GM12878 (cell line): ENCODE results near the gene RNF150. TPM values are rescaled to one million over a fixed set of nuclear protein-coding genes. Genes with fewer than 3 reads are reported as not detected.

Experiments used
- ATF7 ChIP-seq: fragments of 450-650 bp; IDR thresholded peaks from 2 replicates; pipeline ENCODE4 v1.6.1; 2016; ENCODE audit warnings: low read depth, mild to moderate bottlenecking
- EED ChIP-seq: sonication (generic); IDR thresholded peaks from 2 replicates; pipeline ENCODE4 v1.6.1; 2016; ENCODE audit warnings: antibody characterized with exemption, low read depth
- ESRRA ChIP-seq: IDR thresholded peaks from 2 replicates; pipeline ENCODE4 v1.6.1; 2012; ENCODE audit warnings: mild to moderate bottlenecking, low read length, improper control_type of control experiment
- EZH2 ChIP-seq: IDR thresholded peaks from 2 replicates; pipeline ENCODE4 v1.6.1; 2012; ENCODE audit warnings: low read depth, mild to moderate bottlenecking, control low read depth, inconsistent platforms, low read length, borderline replicate concordance; ENCODE audit not compliant: control insufficient read depth
- FOXK2 ChIP-seq: fragments of 450-650 bp; IDR thresholded peaks from 2 replicates; pipeline ENCODE4 v1.6.1; 2017; ENCODE audit warnings: mild to moderate bottlenecking, moderate library complexity
- GATAD2B ChIP-seq: fragments of 450-650 bp; conservative IDR thresholded peaks from 2 replicates; pipeline ENCODE4 v1.6.1; 2017; ENCODE audit warnings: low read depth, mild to moderate bottlenecking, moderate library complexity
- LARP7 ChIP-seq: fragments of 450-650 bp; IDR thresholded peaks from 2 replicates; pipeline ENCODE4 v1.6.1; 2017; ENCODE audit warnings: mild to moderate bottlenecking
- MEF2A ChIP-seq: IDR thresholded peaks from 2 replicates; pipeline ENCODE4 v1.6.1; 2011; ENCODE audit warnings: low read depth, mild to moderate bottlenecking, low read length, moderate library complexity; ENCODE audit not compliant: insufficient read depth
- MTA2 ChIP-seq: fragments of 450-650 bp; IDR thresholded peaks from 2 replicates; pipeline ENCODE4 v1.6.1; 2016; ENCODE audit warnings: low read depth, mild to moderate bottlenecking, moderate library complexity
- RFX5 ChIP-seq: IDR thresholded peaks from 2 replicates; pipeline ENCODE4 v1.6.1; 2011; ENCODE audit warnings: low read depth, low read length, improper control_type of control experiment
- RUNX3 ChIP-seq: IDR thresholded peaks from 2 replicates; pipeline ENCODE4 v1.6.1; 2012; ENCODE audit warnings: low read length, inconsistent platforms
- SREBF1 ChIP-seq: IDR thresholded peaks from 2 replicates; pipeline ENCODE4 v1.6.1; 2012; ENCODE audit warnings: mild to moderate bottlenecking, low read length
- TAF1 ChIP-seq: IDR thresholded peaks from 2 replicates; pipeline ENCODE4 v1.6.1; 2011; ENCODE audit warnings: mild to moderate bottlenecking, low read depth, low read length, borderline replicate concordance
- ZNF274 ChIP-seq: IDR thresholded peaks from one replicate; pipeline ENCODE4 v1.8.0; 2011; ENCODE audit not compliant: insufficient read length, insufficient read depth
- polyA plus RNA-seq, 11 experiments: library from polyadenylated mRNA; depleted of rRNA in 4 of 11; unstranded in 6 of 11; stranded (reverse) in 5 of 11; fragments of >200 nt; fragmentation: Nextera tagmentation in 4 of 11; fragmentation: Illumina TruSeq in 1 of 11; extraction: Ambion mirVana in 4 of 11; extraction: Trizol in 1 of 11; gene quantifications; 1 replicate in 1 of 11; 2 replicates in 10 of 11; pipeline versions ENCODE4 v1.2.1 to v1.2.3, GENCODE V29; 2011 to 2016; ENCODE audit warnings: inconsistent platforms in 2 of 11, missing spikeins in 2 of 11, low read depth in 1 of 11
- total RNA-seq, 4 experiments: library from RNA; depleted of rRNA in 3 of 4; stranded (reverse); fragments of >200 nt in 3 of 4; fragmentation: Illumina TruSeq in 1 of 4; extraction: Trizol in 1 of 4; gene quantifications; 2 replicates each; pipeline versions ENCODE4 v1.2.1 to v1.2.3, GENCODE V29; 2013 to 2021
- TF ChIP-seq, protein P1 (sequence below): fragments of 450-650 bp; IDR thresholded peaks from 2 replicates; pipeline ENCODE4 v1.6.1; 2017; ENCODE audit warnings: mild to moderate bottlenecking, moderate library complexity
- TF ChIP-seq, protein P2 (sequence below): IDR thresholded peaks from 2 replicates; pipeline ENCODE4 v1.6.1; 2012; ENCODE audit warnings: low read depth, low read length, improper control_type of control experiment
- TF ChIP-seq, protein P3 (sequence below): fragments of 450-650 bp; IDR thresholded peaks from 2 replicates; pipeline ENCODE4 v1.6.1; 2018; ENCODE audit warnings: borderline replicate concordance, mild to moderate bottlenecking; ENCODE audit not compliant: partially characterized antibody
- TF ChIP-seq, protein P4 (sequence below): fragments of 450-650 bp; IDR thresholded peaks from 2 replicates; pipeline ENCODE4 v1.6.1; 2017; ENCODE audit warnings: low read depth, mild to moderate bottlenecking, moderate library complexity
- TF ChIP-seq, protein P5 (sequence below): fragments of 450-650 bp; IDR thresholded peaks from 2 replicates; pipeline ENCODE4 v1.6.1; 2016; ENCODE audit warnings: mild to moderate bottlenecking
- TF ChIP-seq, protein P6 (sequence below): IDR thresholded peaks from 2 replicates; pipeline ENCODE4 v1.6.1; 2011; ENCODE audit warnings: low read depth, mild to moderate bottlenecking, low read length, moderate library complexity, borderline replicate concordance; ENCODE audit errors: extremely low read depth

The RNF150 gene
- total and polyA plus RNA-seq, 10 of the 15 experiments (the other 5 are each of a cell fraction or from before 2014, with no cell fraction given): 0.01 to 2.3 (median 0.04) TPM; not detected in 6

DNA sequence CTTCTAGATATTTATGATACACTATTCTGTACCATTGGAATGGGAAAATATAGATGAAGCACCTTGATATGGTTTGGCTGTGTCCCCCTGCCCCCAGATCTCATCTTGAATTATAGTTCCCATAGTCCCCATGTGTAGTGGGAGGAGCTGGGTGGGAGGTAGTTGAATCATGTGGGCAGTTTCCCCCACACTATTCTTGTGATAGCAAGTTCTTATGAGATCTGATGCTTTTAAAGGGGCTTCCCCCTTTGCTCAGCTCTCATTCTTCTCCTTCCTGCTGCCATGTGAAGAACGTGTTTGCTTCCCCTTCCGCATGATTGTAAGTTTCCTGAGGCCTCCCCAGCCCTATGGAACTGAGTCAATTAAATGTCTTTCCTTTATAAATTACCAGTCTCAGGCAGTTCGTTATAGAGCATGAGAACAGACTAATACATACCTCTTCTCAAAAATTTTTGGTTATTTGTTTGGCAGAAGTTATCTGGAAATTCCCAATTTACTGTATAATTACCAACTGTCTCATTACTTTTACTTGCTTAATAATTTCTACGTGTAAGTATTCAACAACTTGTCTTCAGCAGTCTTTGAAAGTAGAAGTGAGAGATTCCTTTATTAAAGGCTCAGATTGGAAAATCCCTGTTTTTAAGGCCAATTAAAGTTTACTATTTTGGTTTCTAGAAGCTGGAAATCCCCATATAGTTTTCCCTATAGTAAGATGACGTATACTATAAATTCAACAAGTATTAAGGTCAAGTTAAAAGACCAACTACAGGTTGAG is 152.7 kb downstream of the RNF150 start (continued):
- TF ChIP-seq ATF7: 0 out of 2 replicates have a peak, but pooled peaks have one; percentile 46
- TF ChIP-seq, protein P1, sequence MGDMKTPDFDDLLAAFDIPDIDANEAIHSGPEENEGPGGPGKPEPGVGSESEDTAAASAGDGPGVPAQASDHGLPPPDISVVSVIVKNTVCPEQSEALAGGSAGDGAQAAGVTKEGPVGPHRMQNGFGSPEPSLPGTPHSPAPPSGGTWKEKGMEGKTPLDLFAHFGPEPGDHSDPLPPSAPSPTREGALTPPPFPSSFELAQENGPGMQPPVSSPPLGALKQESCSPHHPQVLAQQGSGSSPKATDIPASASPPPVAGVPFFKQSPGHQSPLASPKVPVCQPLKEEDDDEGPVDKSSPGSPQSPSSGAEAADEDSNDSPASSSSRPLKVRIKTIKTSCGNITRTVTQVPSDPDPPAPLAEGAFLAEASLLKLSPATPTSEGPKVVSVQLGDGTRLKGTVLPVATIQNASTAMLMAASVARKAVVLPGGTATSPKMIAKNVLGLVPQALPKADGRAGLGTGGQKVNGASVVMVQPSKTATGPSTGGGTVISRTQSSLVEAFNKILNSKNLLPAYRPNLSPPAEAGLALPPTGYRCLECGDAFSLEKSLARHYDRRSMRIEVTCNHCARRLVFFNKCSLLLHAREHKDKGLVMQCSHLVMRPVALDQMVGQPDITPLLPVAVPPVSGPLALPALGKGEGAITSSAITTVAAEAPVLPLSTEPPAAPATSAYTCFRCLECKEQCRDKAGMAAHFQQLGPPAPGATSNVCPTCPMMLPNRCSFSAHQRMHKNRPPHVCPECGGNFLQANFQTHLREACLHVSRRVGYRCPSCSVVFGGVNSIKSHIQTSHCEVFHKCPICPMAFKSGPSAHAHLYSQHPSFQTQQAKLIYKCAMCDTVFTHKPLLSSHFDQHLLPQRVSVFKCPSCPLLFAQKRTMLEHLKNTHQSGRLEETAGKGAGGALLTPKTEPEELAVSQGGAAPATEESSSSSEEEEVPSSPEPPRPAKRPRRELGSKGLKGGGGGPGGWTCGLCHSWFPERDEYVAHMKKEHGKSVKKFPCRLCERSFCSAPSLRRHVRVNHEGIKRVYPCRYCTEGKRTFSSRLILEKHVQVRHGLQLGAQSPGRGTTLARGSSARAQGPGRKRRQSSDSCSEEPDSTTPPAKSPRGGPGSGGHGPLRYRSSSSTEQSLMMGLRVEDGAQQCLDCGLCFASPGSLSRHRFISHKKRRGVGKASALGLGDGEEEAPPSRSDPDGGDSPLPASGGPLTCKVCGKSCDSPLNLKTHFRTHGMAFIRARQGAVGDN: no peak
- no peak for TF ChIP-seq SREBF1
- TF ChIP-seq GATAD2B: no peak
- TF ChIP-seq MEF2A: no peak
- TF ChIP-seq RFX5: no peak
- TF ChIP-seq EZH2: no peak
- TF ChIP-seq, protein P2, sequence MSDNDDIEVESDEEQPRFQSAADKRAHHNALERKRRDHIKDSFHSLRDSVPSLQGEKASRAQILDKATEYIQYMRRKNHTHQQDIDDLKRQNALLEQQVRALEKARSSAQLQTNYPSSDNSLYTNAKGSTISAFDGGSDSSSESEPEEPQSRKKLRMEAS: no peak
- TF ChIP-seq, protein P3, sequence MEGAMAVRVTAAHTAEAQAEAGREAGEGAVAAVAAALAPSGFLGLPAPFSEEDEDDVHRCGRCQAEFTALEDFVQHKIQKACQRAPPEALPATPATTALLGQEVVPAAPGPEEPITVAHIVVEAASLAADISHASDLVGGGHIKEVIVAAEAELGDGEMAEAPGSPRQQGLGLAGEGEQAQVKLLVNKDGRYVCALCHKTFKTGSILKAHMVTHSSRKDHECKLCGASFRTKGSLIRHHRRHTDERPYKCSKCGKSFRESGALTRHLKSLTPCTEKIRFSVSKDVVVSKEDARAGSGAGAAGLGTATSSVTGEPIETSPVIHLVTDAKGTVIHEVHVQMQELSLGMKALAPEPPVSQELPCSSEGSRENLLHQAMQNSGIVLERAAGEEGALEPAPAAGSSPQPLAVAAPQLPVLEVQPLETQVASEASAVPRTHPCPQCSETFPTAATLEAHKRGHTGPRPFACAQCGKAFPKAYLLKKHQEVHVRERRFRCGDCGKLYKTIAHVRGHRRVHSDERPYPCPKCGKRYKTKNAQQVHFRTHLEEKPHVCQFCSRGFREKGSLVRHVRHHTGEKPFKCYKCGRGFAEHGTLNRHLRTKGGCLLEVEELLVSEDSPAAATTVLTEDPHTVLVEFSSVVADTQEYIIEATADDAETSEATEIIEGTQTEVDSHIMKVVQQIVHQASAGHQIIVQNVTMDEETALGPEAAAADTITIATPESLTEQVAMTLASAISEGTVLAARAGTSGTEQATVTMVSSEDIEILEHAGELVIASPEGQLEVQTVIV: no peak
- TF ChIP-seq LARP7: no peak
- TF ChIP-seq, protein P4, sequence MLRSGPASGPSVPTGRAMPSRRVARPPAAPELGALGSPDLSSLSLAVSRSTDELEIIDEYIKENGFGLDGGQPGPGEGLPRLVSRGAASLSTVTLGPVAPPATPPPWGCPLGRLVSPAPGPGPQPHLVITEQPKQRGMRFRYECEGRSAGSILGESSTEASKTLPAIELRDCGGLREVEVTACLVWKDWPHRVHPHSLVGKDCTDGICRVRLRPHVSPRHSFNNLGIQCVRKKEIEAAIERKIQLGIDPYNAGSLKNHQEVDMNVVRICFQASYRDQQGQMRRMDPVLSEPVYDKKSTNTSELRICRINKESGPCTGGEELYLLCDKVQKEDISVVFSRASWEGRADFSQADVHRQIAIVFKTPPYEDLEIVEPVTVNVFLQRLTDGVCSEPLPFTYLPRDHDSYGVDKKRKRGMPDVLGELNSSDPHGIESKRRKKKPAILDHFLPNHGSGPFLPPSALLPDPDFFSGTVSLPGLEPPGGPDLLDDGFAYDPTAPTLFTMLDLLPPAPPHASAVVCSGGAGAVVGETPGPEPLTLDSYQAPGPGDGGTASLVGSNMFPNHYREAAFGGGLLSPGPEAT: peak; percentile 83
- TF ChIP-seq TAF1: no peak
- TF ChIP-seq, protein P5, sequence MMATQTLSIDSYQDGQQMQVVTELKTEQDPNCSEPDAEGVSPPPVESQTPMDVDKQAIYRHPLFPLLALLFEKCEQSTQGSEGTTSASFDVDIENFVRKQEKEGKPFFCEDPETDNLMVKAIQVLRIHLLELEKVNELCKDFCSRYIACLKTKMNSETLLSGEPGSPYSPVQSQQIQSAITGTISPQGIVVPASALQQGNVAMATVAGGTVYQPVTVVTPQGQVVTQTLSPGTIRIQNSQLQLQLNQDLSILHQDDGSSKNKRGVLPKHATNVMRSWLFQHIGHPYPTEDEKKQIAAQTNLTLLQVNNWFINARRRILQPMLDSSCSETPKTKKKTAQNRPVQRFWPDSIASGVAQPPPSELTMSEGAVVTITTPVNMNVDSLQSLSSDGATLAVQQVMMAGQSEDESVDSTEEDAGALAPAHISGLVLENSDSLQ: no peak
- TF ChIP-seq RUNX3: no peak
- TF ChIP-seq MTA2: peak; percentile 87
- no peak for TF ChIP-seq ESRRA
- TF ChIP-seq, protein P6, sequence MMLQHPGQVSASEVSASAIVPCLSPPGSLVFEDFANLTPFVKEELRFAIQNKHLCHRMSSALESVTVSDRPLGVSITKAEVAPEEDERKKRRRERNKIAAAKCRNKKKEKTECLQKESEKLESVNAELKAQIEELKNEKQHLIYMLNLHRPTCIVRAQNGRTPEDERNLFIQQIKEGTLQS: no peak
- TF ChIP-seq ZNF274: no peak
- TF ChIP-seq FOXK2: no peak
- TF ChIP-seq EED: no peak
